ENCODE results near the gene PLD4. TPM values are rescaled to one million over a fixed set of nuclear protein-coding genes. Genes with fewer than 3 reads are reported as not detected.
"Not testable (repeated sequence)": the region's sequence is repeated elsewhere in the genome, so short reads cannot be mapped to it uniquely, and the experiment has no call there.

The PLD4 gene
- total RNA-seq, 2 donors from 2014 or later: 1.1 to 4.0 TPM

DNA sequence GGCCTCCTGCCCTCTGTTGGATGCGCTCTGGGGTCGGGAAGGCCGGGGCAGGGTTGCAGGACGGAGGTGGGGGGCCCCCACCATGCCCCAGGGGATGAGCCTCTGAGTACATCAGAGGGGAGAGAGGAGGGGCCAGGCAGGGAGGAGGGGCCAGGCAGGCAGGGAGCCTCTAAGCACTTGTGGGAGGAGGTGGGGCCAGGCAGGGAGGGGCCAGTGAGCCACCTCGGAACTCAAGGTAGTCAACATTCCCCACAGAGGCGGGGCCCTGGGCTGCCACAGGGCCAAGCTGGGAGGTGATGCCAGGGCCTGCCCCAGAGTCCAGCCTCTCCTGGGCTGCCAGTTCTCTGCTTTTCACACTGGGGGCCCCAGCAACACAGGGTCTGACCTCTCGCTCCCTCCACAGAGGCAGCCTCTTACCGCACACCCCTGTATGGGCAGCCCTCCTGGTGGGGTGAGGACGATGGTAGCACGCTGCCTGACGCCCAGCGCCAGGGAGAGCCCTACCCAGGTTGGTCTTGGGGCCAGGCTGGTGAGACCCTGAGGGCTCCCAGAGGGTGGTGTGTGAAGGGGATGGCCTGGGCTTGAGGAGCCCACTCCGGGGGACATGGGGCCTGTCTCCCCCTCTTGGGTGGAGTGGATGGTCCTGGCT, 42.2 kb upstream of the PLD4 start:
- H3K4me3 Mint-ChIP-seq: no peak overlapping the region
- DNase-seq: peak in 1 of 3 donors; percentile 12
- peaks cover 3% of the 10 kb centered on the region for H3K4me1 Mint-ChIP-seq
- no peaks in the 10 kb centered on the region for H3K9me3 ChIP-seq (ENCODE audit: control insufficient read depth, low read length, poor library complexity, severe bottlenecking)
- H3K36me3 Mint-ChIP-seq (ENCODE audit: low read depth): no peaks in the 10 kb centered on the region
- H3K27me3 Mint-ChIP-seq: no peaks in the 10 kb centered on the region
- no peak for ATAC-seq
- H3K27ac Mint-ChIP-seq: no peak overlapping the region

DNA sequence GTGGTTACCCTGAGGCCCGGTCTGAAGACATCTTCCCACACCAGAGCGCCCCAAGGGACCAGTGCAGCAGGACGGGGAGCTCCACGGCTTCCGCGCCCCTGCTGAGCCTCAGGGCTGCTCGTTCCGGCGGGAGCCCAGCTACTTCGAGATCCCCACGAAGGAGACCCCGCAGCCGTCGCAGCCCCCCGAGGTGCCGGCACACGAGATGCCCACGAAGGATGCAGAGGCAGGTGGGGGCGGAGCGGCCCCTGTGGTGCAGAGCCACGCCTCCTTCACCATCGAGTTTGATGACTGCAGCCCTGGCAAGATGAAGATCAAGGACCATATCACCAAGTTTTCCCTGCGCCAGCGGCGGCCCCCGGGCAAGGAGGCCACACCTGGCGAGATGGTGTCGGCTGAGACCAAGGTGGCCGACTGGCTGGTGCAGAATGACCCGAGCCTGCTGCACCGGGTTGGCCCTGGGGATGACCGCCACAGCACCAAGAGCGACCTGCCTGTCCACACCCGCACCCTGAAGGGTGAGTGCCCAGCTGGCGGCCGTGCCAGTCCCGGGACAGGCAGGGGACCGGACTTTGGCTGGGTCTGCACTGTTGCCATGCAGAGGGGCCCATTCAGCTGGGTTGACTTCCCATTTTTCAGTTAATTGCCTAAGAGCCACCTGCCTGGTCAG, 41.6 kb upstream of the PLD4 start:
- H3K4me1 Mint-ChIP-seq: peaks cover 3% of the 10 kb centered on the region
- H3K4me3 Mint-ChIP-seq: no peak overlapping the region
- no peaks in the 10 kb centered on the region for H3K36me3 Mint-ChIP-seq (ENCODE audit: low read depth)
- DNase-seq (no peak), ATAC-seq (no peak)
- H3K9me3 ChIP-seq (ENCODE audit: control insufficient read depth, low read length, poor library complexity, severe bottlenecking): no peaks in the 10 kb centered on the region
- H3K27ac Mint-ChIP-seq: no peak overlapping the region
- no peaks in the 10 kb centered on the region for H3K27me3 Mint-ChIP-seq

DNA sequence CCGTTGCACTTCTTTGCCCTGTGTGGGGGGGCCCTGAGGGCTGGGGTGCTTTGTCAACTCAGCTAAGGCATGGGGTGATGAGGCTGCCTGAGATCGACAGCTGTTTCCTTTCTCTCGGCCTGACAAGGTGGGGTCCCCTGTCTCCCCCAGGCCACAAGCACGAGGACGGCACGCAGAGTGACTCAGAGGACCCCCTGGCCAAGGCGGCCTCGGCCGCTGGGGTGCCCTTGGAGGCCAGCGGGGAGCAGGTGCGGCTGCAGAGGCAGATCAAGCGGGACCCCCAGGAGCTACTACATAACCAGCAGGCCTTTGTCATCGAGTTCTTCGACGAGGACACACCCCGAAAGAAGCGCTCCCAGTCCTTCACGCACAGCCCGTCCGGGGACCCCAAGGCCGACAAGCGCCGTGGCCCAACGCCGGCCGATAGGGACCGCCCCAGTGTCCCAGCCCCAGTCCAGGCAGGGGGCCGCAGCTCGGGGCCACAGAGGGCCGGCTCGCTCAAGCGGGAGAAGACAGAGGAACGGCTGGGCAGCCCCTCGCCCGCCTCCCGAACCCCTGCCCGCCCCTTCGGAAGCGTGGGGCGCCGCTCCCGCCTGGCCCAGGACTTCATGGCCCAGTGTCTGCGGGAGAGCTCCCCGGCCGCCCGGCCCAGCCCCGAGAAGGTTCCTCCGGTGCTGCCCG, 40.9 kb upstream of the PLD4 start:
- peaks cover 3% of the 10 kb centered on the region for H3K4me1 Mint-ChIP-seq
- no peaks in the 10 kb centered on the region for H3K36me3 Mint-ChIP-seq (ENCODE audit: low read depth)
- DNase-seq (peak in 1 of 3 donors; percentile 10), ATAC-seq (no peak)
- H3K27me3 Mint-ChIP-seq: no peaks in the 10 kb centered on the region
- H3K27ac Mint-ChIP-seq: no peak overlapping the region
- no peak overlapping the region for H3K4me3 Mint-ChIP-seq
- H3K9me3 ChIP-seq (ENCODE audit: control insufficient read depth, low read length, poor library complexity, severe bottlenecking): no peaks in the 10 kb centered on the region

DNA sequence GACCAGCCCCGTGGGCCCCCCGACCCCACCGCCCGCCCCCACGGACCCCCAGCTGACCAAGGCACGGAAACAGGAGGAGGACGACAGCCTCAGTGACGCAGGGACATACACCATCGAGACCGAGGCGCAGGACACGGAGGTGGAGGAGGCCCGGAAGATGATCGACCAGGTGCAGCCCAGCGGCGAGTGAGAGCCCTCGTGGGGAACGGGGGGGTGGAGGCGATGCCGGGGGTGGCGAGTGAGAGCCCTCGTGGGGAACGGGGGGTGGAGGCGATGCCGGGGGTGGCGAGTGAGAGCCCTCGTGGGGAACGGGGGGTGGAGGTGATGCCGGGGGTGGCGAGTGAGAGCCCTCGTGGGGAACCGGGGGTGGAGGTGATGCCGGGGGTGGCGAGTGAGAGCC, 40.3 kb upstream of the PLD4 start:
- not testable (repeated sequence) for ATAC-seq; H3K4me3 Mint-ChIP-seq; H3K27ac Mint-ChIP-seq; H3K9me3 ChIP-seq (ENCODE audit: control insufficient read depth, low read length, poor library complexity, severe bottlenecking); H3K36me3 Mint-ChIP-seq (ENCODE audit: low read depth); H3K27me3 Mint-ChIP-seq; H3K4me1 Mint-ChIP-seq; DNase-seq

DNA sequence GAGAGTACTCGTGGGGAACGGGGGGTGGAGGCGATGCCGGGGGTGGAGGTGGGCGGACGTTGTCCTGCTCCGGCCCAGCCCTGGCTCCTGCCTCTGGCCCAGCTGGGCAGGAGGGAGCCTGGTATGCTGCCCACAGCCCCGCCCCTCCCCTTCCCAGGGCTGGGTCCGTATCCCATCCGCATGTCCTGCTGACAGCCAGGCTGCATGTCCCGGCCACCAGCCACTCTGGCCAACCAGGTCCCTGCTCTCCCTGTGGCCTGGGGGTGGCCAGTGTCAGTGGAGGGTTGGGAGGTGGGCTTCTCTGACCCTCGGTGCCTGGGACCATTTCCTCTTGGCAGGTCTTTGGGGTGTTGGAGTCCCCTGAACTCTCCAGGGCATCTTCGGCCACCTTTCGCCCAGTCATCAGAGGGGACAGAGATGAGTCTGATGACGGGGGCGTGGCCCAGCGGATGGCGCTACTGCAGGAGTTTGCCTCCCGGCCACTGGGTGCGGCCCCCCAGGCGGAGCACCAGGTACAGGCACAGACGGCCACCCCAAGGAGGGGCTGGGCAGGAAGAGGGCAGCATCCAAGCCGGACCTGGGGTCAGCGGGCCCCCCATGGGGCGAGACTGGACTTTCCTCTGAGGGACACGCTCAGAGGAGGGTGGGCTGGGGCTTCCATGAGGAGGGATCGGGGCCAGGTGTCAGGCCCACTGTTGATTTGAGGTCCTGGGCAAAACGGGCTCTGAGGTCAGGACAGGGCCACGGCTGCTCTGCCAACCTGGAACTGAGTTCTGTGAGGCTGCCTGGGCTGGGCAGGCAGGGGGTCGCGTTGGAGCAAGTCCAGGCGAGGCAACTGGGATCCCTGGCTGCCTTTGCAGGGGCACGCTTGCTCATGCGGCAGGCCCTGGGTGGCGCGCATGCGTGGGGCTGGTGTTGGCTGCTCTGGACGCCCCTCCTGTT, 39.4 kb upstream of the PLD4 start:
- Mint-ChIP-seq H3K27me3 (no peaks in the 10 kb centered on the region), H3K4me1 (peaks cover 3% of the 10 kb centered on the region), H3K4me3 (no peak overlapping the region), H3K36me3 (ENCODE audit: low read depth) (no peaks in the 10 kb centered on the region), H3K27ac (no peak overlapping the region)
- DNase-seq: no peak
- no peak for ATAC-seq
- no peaks in the 10 kb centered on the region for H3K9me3 ChIP-seq (ENCODE audit: control insufficient read depth, low read length, poor library complexity, severe bottlenecking)

DNA sequence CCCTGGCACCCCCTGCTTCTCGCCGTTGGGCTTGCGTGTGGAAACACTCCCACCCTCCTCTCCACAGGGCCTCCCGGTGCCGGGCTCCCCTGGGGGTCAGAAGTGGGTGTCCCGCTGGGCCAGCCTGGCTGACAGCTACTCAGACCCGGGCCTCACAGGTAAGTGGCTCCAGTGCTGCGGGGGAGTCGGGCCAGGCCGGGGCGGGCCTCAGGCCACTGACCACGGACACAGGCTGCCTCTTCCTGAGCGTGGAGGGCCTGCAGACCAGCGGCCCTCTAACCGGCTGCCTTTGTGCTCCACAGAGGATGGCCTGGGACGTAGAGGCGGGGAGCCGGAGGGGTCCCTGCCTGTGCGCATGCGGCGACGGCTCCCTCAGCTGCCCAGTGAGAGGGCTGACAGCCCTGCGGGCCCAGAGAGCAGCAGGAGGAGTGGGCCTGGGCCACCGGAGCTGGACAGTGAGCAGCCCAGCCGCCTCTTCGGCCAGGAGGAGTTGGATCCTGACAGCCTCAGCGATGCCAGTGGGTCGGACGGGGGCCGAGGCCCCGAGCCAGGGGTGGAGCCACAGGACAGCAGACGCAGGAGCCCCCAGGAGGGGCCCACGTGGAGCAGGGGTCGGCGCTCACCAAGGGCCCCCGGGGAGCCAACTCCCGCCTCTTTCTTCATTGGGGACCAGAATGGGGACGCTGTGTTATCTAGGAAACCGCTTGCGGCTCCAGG, 38.5 kb upstream of the PLD4 start:
- no peaks in the 10 kb centered on the region for H3K36me3 Mint-ChIP-seq (ENCODE audit: low read depth)
- no peak for DNase-seq
- ATAC-seq: no peak
- H3K27me3 Mint-ChIP-seq: no peaks in the 10 kb centered on the region
- no peak overlapping the region for H3K27ac Mint-ChIP-seq
- no peaks in the 10 kb centered on the region for H3K9me3 ChIP-seq (ENCODE audit: control insufficient read depth, low read length, poor library complexity, severe bottlenecking)
- H3K4me1 Mint-ChIP-seq: no peaks in the 10 kb centered on the region
- H3K4me3 Mint-ChIP-seq: no peak overlapping the region

DNA sequence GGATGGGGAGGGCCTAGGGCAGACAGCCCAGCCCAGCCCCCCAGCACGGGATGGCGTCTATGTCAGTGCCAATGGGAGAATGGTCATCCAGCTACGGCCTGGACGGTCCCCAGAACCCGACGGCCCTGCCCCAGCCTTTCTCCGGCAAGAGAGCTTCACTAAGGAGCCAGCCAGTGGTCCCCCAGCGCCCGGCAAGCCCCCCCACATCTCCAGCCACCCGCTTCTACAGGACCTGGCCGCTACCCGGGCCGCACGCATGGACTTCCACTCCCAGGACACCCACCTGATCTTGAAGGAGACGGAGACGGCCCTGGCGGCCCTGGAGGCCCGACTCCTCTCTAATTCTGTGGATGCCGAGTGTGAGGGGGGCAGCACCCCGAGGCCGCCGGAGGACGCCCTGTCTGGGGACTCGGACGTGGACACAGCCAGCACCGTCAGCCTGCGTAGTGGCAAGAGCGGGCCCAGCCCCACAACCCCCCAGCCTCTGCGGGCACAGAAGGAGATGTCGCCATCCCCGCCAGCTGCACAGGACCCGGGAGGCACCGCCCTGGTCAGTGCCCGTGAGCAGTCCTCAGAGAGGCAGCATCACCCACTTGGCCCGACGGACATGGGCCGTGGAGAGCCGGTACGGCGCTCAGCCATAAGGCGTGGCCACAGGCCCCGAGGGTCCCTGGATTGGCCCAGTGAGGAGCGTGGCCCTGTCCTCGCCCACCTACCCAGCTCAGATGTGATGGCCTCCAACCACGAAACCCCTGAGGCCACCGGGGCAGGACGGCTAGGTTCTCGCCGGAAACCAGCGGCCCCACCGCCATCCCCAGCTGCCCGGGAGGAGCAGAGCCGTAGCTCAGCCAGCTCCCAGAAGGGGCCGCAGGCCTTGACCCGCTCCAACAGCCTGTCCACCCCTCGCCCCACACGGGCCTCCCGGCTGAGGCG, 37.7 kb upstream of the PLD4 start:
- no peaks in the 10 kb centered on the region for H3K27me3 Mint-ChIP-seq
- H3K27ac Mint-ChIP-seq: no peak overlapping the region
- H3K9me3 ChIP-seq (ENCODE audit: control insufficient read depth, low read length, poor library complexity, severe bottlenecking): no peaks in the 10 kb centered on the region
- H3K4me1 Mint-ChIP-seq: no peaks in the 10 kb centered on the region
- no peak overlapping the region for H3K4me3 Mint-ChIP-seq
- no peaks in the 10 kb centered on the region for H3K36me3 Mint-ChIP-seq (ENCODE audit: low read depth)
- no peak for ATAC-seq
- DNase-seq: peak in 1 of 3 donors; percentile 11

DNA sequence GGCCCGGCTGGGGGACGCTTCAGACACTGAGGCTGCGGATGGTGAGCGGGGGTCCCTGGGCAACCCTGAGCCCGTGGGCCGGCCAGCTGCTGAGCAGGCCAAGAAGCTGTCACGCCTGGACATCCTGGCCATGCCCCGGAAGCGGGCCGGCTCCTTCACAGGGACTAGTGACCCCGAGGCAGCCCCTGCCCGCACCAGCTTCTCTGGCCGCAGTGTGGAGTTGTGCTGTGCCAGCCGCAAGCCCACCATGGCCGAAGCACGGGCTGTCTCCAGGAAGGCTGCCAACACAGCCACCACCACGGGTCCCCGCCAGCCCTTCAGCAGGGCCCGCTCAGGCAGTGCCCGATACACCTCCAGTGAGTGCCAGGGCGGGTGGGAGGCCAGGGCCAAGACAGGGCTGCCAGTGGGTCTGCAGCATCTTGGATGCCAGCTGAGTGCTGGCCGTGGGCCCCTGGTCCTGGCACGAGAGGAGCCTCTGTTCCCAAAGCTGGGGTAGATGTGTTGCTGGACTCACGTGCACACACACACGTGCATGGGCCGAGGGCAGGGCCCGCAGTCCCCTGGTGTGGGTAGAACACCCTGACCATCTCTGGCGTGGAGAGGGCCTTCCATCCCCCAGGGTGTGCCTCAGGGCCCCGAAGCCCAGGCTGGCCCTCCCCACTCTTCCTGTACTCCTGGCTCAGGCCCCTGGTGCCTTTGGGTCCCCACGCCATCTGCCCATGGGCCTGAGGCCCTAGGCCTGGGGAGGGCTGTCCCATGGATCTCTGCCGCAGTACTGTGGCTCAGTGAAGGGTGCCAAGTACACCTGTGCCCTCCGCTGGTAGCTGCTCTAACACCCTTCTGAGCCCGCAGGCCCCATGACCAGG, 36.8 kb upstream of the PLD4 start:
- H3K4me1 Mint-ChIP-seq: no peaks in the 10 kb centered on the region
- H3K27ac Mint-ChIP-seq: no peak overlapping the region
- H3K27me3 Mint-ChIP-seq: no peaks in the 10 kb centered on the region
- no peak for ATAC-seq
- DNase-seq: peak in 2 of 3 donors; percentile 2 to 10
- no peaks in the 10 kb centered on the region for H3K9me3 ChIP-seq (ENCODE audit: control insufficient read depth, low read length, poor library complexity, severe bottlenecking)
- no peaks in the 10 kb centered on the region for H3K36me3 Mint-ChIP-seq (ENCODE audit: low read depth)
- H3K4me3 Mint-ChIP-seq: no peak overlapping the region

DNA sequence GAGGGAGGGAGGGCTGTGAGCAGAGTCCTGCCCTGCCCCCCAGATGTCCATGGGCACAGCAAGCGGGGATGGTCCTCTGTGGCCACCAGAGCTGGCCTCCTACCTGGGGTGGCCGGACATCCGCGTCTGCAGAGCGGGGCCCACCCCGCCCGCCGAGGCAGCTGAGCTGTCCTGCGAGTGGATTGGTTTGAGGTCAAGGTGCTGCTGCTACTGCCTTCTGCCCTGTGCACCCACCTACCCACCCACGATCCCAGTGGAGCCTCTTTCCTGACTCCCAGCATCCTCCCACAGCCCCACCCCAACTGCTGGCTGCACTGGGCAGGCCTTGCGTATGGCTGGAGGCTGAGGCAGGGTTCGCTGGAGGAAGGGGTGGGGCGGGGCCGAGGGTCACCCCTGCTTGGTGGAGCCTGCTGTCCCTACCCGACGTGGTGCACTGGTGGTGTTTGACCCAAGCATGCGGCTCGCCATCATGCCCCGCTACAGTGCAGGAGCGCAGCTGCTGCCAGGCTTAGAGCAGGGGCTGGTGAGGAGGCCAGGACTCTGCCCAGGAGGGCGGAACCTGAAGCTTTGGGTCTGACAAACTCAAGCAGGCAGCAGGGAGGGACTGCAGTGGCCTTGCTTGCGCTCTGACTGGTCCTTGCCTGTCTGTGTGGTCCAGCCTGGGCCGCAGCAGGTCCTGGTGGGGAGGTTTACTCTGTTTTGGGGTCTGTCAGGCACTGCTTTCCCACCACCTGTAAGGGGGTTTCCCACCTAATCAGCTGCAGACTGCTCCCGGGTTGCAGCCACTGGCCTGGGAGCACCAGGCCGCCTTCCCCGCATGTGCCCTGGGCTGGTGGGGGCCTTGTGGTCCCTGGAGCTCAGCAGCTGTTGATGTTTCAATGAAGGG, 35.9 kb upstream of the PLD4 start:
- Mint-ChIP-seq H3K36me3 (ENCODE audit: low read depth) (no peaks in the 10 kb centered on the region), H3K27ac (no peak overlapping the region), H3K4me1 (no peaks in the 10 kb centered on the region), H3K27me3 (no peaks in the 10 kb centered on the region), H3K4me3 (no peak overlapping the region)
- ATAC-seq (no peak), DNase-seq (no peak)
- no peaks in the 10 kb centered on the region for H3K9me3 ChIP-seq (ENCODE audit: control insufficient read depth, low read length, poor library complexity, severe bottlenecking)

DNA sequence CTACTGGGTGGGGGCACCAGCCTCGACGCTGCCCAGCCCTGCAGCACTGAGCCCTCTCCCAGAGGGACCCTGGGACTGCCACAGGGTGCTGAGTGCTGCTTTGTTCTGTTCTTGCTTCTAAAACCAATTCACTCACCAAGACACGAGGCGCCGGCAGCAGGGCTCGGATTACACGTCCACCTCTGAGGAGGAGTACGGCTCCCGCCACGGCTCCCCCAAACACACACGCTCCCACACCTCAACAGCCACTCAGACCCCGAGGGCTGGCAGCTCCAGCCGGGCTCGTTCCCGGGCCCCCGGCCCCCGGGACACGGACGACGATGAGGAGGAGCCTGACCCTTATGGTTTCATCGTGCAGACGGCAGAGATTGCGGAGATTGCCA, 35.3 kb upstream of the PLD4 start:
- Mint-ChIP-seq H3K4me1 (no peaks in the 10 kb centered on the region), H3K4me3 (no peak overlapping the region), H3K36me3 (ENCODE audit: low read depth) (no peaks in the 10 kb centered on the region), H3K27me3 (no peaks in the 10 kb centered on the region), H3K27ac (no peak overlapping the region)
- ATAC-seq (no peak), DNase-seq (no peak)
- H3K9me3 ChIP-seq (ENCODE audit: control insufficient read depth, low read length, poor library complexity, severe bottlenecking): no peaks in the 10 kb centered on the region
